Mucosa of descending colon (tissue), 3 donors: ENCODE data around the gene SYT2. TPM values are rescaled to one million over a fixed set of nuclear protein-coding genes. Genes with fewer than 3 reads are reported as not detected.
"Not testable (repeated sequence)": the region's sequence is repeated elsewhere in the genome, so short reads cannot be mapped to it uniquely, and the experiment has no call there.

Experiments used
- ATAC-seq: fragments of 200-7000 bp; cut with Tn5 transposase; one replicate; pipeline ENCODE4 v1.9.1; 2020; ENCODE audit warnings: mild to moderate bottlenecking, moderate library complexity
- DNase-seq, 3 donors: peaks; one replicate each; pipeline ENCODE4 v3.0.0-alpha.2; 2020
- H3K36me3 ChIP-seq: fragments of 200-600 bp; one replicate; pipeline ENCODE4 v1.8.0; 2021; ENCODE audit warnings: low read depth, mild to moderate bottlenecking
- H3K4me1 ChIP-seq: fragments of 200-600 bp; one replicate; pipeline ENCODE4 v1.8.0; 2021; ENCODE audit warnings: low read depth, mild to moderate bottlenecking
- H3K4me3 ChIP-seq: fragments of 200-600 bp; one replicate; pipeline ENCODE4 v1.8.0; 2021; ENCODE audit warnings: mild to moderate bottlenecking
- H3K9me3 ChIP-seq: fragments of 200-600 bp; one replicate; pipeline ENCODE4 v1.8.0; 2021; ENCODE audit warnings: mild to moderate bottlenecking
- intact Hi-C, 2 donors: fragments of 100-400 bp; cut with DNase I in 1 of 2; cut with micrococcal nuclease in 1 of 2; formaldehyde crosslinking; loops; one replicate each; pipeline versions ENCODE4 v1.11.0 to v1.11.1; 2022; cut with DNase I, micrococcal nuclease
- total RNA-seq, 3 donors: library from RNA; stranded (reverse); fragmentation: NEBNext Ultra II Directional in 2 of 3; extraction: Animal tissue kit (Norgen Biotek cat#: 25700) in 2 of 3; gene quantifications; one replicate each; pipeline versions ENCODE4 v1.2.1 to v1.2.4, GENCODE V29; 2021 to 2023
- TF ChIP-seq, protein P1 (sequence below): fragments of 200-600 bp; IDR thresholded peaks from one replicate; pipeline ENCODE4 v1.8.0; 2022; ENCODE audit warnings: antibody characterized with exemption, mild to moderate bottlenecking
- donor health status: DM: no; HTN: no; CAD: no; lungs with moderate emphysema.
- donor health status: DM: no; HTN: no; CAD: no.
- donor health status: DM: no; HTN: yes; CAD: no.

Gene SYT2
- total RNA-seq, 3 donors from 2014 or later = 0.16 to 0.43 TPM; not detected in 1

GRCh38 chr1:202750024-202750423 lies 39.8 kb upstream of the SYT2 start:
- TF ChIP-seq, protein P1, sequence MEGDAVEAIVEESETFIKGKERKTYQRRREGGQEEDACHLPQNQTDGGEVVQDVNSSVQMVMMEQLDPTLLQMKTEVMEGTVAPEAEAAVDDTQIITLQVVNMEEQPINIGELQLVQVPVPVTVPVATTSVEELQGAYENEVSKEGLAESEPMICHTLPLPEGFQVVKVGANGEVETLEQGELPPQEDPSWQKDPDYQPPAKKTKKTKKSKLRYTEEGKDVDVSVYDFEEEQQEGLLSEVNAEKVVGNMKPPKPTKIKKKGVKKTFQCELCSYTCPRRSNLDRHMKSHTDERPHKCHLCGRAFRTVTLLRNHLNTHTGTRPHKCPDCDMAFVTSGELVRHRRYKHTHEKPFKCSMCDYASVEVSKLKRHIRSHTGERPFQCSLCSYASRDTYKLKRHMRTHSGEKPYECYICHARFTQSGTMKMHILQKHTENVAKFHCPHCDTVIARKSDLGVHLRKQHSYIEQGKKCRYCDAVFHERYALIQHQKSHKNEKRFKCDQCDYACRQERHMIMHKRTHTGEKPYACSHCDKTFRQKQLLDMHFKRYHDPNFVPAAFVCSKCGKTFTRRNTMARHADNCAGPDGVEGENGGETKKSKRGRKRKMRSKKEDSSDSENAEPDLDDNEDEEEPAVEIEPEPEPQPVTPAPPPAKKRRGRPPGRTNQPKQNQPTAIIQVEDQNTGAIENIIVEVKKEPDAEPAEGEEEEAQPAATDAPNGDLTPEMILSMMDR = no peak
- ATAC-seq (no peak), DNase-seq (no peak)
- H3K4me3 ChIP-seq = no peak overlapping the region
- no peaks in the 10 kb centered on the region for H3K36me3 ChIP-seq
- H3K9me3 ChIP-seq = no peaks in the 10 kb centered on the region
- intact Hi-C loops = no loop called here
- no peaks in the 10 kb centered on the region for H3K4me1 ChIP-seq

DNA sequence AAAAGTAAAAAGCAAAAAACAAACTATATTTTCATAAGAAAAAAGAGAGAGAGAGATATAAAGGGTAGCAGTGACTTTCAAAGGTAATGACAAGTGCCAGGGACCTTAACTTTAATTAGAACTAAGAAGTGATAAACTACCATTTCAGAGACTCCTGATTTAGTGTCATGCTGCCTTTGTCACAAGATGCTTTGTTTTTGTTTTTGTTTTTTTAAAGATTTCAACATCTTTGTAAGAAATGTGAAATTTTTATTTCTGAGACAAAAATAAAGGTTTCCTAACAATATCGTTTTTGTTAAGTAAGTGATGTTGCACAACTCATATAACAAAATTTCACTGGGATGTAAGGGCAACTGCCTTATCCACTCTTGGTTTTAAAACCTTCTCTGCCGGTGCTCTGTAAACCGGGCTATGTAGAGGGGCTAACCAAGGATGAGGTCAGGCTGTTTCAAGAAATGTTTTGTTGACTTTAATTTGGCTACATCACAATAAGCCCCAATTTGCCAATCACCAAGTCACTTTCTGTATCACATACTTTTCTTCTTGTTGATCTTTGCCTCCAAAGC lies 35.2 kb upstream of the SYT2 start:
- DNase-seq = no peak
- no peaks in the 10 kb centered on the region for H3K4me1 ChIP-seq
- no peak overlapping the region for H3K4me3 ChIP-seq
- TF ChIP-seq, protein P1 = no peak
- peaks cover 4% of the 10 kb centered on the region for H3K36me3 ChIP-seq
- no peaks in the 10 kb centered on the region for H3K9me3 ChIP-seq
- intact Hi-C loops = no loop called here
- ATAC-seq = no peak

DNA sequence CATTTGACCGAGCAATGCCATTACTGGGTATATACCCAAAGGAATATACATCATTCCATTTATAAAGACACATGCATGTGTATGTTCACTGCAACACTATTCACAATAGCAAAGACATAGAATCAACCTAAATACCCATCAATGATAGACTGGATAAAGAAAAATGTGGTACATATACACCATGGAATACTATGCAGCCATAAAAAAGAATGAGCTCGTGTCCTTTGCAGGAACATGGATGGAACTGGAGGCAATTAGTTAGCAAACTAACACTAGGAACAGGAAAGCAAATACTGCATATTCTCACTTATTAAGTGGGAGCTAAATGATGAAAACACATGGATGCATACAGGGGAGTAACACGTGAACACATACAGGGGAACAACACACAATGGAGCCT lies 34.5 kb upstream of the SYT2 start:
- intact Hi-C loops, ATAC-seq, H3K4me3 ChIP-seq, H3K4me1 ChIP-seq, H3K36me3 ChIP-seq, H3K9me3 ChIP-seq, DNase-seq: not testable (repeated sequence)

DNA sequence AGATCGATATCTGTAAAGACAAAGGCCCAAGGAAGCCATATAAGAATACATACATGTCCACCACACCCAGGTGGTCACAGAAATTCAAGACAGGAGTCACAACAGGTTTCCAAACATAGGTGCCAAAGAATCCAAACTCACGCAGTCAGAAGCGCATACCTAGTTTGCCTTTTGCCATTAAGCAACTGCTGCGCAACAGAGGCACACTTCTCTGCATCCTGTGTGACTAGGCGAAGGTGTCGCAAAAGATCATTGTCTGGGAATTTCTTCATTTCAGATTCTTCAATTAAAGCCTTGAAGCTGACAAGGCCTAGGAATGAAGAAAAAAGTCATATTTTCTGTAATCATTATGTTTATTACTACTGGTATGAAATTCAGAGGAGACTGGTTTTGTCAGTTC lies 32.2 kb upstream of the SYT2 start:
- DNase-seq (no peak), ATAC-seq (no peak)
- Histone ChIP-seq H3K9me3 (no peaks in the 10 kb centered on the region), H3K36me3 (peaks cover 4% of the 10 kb centered on the region), H3K4me3 (no peak overlapping the region), H3K4me1 (no peaks in the 10 kb centered on the region)
- TF ChIP-seq, protein P1 = no peak
- intact Hi-C loops = no loop called here

DNA sequence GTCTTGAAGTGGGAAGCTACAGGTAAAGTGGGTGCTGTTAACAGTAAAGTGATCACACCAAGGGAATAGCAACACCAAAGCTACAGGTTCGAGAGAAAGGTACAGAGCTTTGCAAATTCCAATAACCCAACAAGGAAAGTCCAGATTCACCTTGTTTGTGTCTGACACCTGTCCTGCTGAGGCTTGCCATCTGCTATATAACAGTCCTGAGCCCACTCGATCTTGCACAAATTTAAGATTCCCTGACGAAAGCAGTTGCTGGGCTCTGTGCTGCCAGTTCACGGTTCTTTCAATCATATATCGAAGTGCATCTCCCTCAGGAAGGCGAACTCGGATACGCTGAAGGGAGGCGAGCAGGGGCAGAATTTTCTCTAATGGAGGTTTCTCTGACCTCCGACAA lies 23.0 kb upstream of the SYT2 start:
- Histone ChIP-seq H3K36me3 (peaks cover 28% of the 10 kb centered on the region), H3K9me3 (no peaks in the 10 kb centered on the region), H3K4me1 (no peaks in the 10 kb centered on the region), H3K4me3 (no peak overlapping the region)
- TF ChIP-seq, protein P1 = no peak
- DNase-seq (no peak), ATAC-seq (no peak)
- intact Hi-C loops = no loop called here

DNA sequence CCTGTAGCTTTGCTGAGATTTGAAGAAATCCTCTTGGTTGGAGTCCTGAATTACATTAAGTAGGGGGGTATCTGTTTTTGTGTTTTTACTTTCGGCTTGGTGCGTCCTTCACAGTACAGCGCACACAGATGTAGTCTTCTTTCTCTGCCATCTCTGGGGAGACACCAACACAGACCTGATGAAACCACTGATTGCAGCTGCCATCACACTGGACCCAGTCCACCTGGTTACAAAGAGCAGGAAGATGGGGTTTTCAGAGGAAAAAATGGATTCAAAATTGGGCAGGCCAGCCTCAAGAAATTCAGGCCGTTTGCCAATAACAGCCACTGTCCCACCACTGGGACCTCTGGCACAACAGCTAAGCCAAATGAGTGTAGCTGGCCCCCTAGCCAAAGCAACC lies 18.7 kb upstream of the SYT2 start:
- no peak for ATAC-seq
- intact Hi-C loops = no loop called here
- Histone ChIP-seq H3K9me3 (no peaks in the 10 kb centered on the region), H3K4me1 (no peaks in the 10 kb centered on the region), H3K4me3 (no peak overlapping the region), H3K36me3 (peaks cover 31% of the 10 kb centered on the region)
- TF ChIP-seq, protein P1 = no peak
- DNase-seq = no peak
